SKM-1 treated with dmso at 0.1 percent for 144 hours (cell line): Measurements from ENCODE around the gene TACC3.

Experiments used
- DNase-seq: peaks from one replicate; lab custom pipeline; 2025; ENCODE audit not compliant: unreplicated experiment; lab: John Stamatoyannopoulos, UW

The TACC3 gene

DNA sequence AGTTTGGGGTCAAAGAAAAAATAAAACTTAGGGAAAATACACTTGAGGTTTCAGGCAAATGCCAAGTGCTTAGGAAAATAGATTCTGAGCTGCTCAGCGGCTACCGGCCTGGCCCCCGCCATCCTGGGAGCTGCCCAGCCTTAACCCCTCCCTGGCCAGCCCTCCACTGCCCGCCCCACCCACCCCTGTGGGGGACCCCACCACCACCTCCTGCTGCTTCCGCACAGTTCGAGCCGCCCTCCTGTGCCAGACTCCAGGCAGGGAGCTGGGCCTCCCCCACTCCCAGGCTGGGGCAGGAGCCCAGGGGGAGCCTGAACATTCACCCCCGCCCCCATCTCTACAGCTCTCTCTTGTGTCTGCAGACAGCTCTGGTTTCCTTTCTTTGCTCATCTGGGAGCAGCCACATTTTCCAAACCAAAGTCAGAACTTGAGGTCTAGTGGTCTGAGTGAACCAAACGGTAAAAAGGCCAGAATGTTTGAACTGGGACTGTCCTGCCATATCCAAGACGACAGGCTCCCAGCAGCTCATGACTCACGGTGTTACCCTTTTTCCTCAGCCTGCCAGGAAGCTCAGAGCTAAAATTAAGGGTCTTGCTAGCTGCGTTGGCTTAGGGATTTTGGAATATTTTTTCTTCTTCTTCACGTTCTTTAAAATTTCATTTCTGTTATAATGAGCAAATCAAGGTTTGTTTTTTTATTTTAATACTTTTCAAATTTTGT is 67.1 kb downstream of the TACC3 start:
- DNase-seq = no peak

DNA sequence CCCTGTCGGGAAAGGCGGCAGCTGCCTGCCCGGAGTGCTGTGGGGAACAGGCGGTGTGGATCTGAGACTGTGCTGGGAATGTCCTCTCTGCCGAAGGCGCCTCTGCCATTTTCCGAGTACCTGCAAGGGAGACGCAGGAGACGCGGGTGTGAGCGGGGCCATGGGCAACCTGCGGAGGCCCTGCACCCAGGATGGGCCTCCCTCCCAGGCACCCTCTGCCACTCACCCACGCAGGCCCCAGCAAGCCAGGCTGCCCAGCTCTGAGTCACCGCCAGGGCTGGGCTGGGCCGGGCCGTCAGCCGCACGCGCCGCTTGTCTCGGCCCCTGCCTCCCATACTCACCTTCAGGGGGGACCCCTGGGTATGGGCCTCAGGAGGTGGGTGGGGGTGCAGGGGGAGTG is 68.2 kb downstream of the TACC3 start:
- no peak for DNase-seq

DNA sequence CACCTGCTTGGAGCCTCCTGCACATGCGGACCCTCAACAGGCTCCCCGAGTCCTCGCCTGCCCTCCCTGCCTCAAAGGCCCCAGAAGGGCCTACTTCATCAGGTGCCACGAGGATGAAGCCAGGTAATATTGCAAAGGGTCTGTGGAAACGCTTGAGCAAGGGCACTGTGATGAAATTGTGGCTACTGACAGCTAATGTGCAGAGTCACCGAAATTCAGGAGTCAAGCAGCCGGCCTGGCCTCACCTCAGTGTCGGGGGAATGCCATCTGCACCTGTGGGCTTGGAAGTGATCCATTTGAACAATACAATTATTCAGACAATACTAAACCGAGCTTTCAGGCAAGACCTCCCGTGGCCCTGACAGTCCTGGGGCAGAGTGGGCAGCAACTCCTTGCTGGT is 68.7 kb downstream of the TACC3 start:
- DNase-seq = no peak

DNA sequence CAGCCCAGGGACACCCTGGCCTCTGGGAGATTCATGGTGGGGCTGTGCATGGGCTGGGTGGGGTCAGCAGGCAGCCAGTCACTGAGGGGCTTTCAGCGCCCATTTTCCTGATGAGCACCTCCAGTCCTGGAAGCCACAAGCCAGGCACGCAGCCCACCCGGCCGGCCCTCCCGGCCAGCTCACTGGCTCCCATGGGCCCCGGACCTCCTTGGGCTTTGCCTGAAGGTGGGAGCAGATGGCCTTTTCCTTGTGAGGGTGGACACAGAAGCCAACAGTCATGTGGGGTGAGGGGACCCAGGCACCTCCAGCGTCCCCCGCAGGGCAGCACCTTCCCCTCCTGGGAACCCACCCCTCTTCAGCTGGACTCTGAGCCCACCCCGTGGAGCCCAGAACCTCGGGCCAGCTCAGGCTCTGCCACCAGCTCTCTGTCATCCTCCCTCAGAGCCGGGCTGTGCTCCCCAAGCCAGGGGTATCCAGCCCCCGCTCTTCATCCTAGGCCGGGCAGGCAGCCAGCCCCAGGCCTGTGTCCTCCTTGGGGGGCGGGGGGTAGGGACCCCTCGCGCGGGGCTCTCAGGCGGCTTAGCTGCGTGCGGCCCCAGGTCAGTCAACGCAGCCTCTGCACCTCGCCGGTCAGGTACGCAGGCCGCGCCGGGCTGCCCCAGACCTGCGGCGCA is 71.0 kb downstream of the TACC3 start:
- no peak for DNase-seq

DNA sequence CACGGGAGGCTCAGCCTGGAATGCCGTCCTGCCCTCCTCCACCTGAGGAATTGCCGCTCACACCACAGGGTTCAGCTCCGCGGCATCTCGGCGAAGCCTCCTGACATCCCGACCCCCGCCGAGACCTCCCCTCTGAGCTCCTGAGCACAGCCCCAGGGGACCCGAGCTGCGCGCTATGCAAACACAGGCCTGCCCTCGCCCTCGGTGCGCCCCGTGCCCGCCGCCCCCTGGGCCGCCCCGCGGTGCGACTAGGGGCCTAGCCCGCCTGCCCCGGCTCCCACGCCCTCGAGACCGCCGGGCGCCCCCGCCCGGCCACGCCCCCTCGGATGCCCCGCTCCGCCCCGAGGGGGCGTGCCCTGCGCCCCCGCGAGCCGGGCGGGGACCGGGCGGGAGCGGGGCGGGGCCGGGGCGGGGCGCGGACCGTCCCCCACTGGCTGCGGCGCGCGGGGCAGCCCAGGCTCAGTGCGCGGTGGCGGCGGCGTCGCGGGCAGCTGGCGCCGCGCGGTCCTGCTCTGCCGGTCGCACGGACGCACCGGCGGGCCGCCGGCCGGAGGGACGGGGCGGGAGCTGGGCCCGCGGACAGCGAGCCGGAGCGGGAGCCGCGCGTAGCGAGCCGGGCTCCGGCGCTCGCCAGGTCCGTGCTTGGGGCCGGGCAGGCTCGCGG is 71.6 kb downstream of the TACC3 start, which contains the start of gene FGFR3:
Gene FGFR3, plus strand, starts transcription at position 462 of the 664 bp plus-strand sequence. CDS start 642 bp downstream, outside the sequence.
- DNase-seq = no peak

DNA sequence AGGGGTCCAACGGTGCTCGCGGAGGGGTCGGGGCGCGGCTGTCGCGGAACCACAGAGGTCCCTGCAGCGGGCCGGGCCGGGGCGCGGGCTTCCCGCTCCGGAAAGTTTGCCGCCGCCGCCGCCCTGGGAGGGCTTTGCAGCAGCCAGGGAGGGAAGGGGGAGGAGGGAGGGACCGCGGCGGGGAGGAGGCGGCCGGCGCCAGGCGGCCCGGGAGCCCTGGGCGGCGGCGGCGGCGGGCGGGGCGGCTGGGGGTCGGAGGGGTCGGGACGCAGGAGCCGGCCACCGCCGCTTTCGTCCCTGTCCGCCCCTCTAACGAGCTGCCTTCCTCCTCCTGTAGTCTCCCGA is 72.1 kb downstream of the TACC3 start:
- no peak for DNase-seq

DNA sequence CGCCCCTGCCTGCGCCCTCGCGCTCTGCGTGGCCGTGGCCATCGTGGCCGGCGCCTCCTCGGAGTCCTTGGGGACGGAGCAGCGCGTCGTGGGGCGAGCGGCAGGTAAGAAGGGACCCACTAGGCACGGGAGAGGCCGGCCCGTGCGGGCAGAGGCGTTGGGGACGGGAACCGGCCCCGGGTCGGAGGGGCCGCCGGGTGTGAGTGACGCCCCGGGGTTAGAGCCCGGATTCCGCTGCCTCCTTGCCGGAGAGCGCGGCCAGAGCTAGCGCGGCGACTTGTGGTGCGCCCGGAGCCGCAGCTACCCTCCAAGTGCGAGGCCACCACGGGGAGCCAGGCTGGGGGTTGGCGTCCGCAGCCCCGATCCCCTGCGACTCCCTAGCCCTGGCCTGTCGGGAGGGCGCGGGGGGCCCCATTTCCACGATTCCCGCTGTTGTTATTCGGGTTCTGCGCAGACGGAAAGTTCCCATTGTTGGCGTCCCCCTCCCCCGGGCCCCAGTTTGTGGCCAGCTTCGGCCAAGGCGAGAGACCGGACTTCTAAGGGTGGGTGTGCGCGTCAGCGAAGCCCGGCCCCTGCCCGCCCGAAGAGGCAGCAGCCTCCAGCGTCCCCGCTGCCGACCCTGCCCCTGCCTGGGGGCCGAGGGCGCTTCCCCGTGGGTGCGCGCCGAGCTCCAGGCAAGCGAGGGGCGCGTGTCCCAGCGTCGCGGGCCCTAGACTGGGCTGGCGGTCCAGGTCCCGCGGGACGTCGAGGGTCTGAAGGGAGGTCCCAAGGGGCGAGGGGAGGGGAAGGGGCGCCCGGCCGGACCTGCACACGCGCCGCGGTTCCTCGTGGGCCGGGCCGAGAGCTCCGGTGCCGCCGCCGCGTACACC is 72.9 kb downstream of the TACC3 start:
- DNase-seq = no peak
